ENCODE measurements around the gene NSMCE3.

Gene NSMCE3

GRCh38 chr15:29269485-29270168 lies at the start of gene NSMCE3:
TSS of gene NSMCE3 (minus strand) at chr15:29269822. CDS start at chr15:29269705, 117 bp downstream.
- peak; percentile 75 to 90 for DNase-seq

DNA sequence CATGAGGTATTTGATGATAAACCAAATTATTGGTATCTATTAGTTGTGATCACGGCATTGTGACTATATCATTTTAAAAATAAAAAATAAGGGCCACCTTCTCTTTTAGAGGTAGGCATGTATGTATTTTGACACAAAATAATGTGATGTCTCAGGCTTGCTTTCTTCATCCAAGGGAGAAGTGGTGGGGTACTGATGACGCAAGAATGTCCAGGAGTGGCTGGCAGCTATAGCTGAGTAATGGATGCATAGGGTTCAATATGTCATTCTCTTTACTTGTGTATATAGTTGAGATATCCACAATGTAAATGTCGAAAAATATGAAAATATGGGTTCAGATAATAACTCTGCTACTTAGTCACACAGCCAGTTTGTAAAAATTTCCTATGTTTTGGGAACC lies 46.8 kb upstream of the NSMCE3 start:
- DNase-seq: no peak

GRCh38 chr15:29312387-29312786 lies 42.8 kb upstream of the NSMCE3 start:
- no peak for DNase-seq

- DNase-seq: no peak
Measured at GRCh38 chr15:29311696-29312095, 42.1 kb upstream of the NSMCE3 start.

GRCh38 chr15:29309139-29309538 lies 39.5 kb upstream of the NSMCE3 start:
- no peak for DNase-seq

- DNase-seq: no peak
Measured at GRCh38 chr15:29308299-29308698, 38.7 kb upstream of the NSMCE3 start.

DNA sequence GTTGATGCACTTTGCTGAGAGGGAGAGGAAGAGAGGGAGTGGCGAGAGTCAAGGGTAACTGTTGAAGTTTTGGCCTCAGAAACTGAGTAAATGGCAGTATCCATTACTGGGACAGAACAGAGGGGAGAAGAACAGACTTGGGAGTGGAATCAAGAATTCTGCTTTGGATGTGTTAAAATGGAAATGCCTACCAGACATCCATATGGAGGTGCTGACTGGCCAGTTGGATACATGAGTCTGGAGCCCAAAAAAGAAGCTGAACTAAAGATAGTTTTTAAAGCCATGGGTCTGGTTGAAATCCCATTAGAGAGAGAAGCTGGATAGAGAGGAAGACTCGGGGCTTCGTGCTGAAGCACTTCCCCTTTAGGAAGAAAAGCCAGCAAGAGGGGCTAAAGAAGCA lies 35.9 kb upstream of the NSMCE3 start:
- DNase-seq: no peak

DNA sequence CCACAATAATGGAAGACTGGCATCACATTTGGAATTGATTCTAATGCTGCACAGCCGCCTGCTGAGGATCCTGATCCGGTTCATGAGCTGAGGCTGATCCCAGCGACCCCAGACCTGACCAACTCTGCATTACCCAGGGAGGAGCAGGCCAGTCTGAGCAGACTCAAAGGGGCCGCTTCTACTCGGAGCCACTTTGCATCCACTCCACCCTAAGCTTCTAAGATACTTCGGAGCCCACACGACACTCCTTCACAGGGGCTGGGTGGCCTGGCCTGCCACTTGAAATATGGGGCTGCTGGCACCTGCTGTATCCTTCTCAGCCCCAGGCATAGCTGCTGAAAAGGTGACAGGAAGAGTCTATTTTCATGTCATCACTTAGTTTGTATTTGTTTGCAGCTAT lies 33.2 kb upstream of the NSMCE3 start:
- no peak for DNase-seq

- DNase-seq: no peak
Measured at GRCh38 chr15:29299784-29300183, 30.2 kb upstream of the NSMCE3 start.

DNA sequence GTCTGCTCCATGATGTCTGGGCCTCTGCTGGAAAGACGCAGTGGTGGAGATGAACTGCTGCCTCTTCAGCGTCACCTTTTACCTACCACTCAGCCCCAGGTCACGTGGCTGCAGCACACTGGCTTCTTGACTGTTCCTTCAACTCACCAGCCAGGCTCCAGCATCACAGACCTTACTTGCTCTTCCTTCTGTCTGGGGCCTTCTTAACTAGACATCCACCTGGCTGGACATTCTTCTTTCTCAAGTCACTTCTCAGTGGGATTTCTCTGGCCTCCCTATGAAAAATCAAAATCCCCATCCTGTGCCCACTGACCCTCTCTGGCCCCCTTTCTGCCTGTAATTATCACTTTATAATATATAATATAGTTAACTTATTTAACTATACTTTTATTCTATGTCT lies 29.7 kb upstream of the NSMCE3 start:
- no peak for DNase-seq

GRCh38 chr15:29294732-29295325 lies 25.2 kb upstream of the NSMCE3 start:
- no peak for DNase-seq

DNA sequence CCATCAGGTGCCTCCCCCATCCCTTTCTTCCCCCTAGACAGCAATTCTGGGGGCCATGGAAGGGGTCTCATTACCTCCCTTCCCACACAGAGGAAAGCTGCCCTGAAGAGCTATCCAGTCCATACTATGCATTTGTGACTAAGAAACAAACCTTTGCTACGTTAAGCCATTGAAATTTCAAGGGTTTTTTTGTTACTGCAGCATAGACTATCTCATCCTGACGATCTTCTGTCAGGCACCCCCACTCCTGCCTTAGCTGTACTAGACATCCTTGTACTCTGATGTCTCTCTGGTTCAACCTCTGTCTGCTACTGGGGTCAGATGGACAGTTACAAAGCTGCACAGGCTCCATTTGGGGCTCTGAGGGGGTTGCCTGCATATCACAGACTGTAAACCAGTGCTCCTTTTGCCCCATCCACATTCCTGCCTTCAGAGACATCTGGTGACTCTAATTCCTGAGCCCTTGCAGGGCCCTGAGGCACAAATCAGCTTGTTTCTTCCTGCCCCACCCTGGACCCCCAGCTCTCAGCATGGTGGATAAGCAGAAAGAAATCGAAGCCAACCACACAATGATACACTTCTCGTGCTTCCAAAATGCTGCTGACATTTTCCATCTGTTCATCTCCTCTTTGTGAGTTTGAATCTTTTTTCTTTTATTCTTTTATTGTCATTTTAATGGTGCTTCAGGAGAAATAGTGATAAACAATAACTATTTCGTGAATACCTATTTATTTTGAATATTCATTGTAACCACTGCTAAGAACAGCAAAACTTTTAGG lies 21.6 kb upstream of the NSMCE3 start:
- DNase-seq: no peak

DNA sequence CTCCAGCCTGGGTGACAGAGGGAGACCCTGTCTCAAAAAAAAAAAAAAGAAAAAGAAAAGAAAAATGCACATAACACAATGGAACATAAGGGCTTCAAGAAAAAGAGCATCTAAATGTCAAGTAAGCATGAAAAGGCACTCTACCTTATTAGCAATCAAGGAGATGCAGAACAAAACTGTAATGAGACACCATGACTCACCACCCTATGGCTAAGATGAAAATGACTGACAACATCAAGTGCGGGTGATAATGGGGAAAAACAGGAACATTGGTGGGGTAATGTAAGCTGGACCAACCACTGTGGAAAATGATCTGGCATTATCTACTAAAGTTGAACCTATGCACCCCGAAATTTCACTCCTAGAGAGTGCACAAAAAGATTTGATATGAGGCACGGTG lies 19.6 kb upstream of the NSMCE3 start:
- no peak for DNase-seq

- DNase-seq: no peak
Measured at GRCh38 chr15:29285386-29285785, 15.8 kb upstream of the NSMCE3 start.

DNA sequence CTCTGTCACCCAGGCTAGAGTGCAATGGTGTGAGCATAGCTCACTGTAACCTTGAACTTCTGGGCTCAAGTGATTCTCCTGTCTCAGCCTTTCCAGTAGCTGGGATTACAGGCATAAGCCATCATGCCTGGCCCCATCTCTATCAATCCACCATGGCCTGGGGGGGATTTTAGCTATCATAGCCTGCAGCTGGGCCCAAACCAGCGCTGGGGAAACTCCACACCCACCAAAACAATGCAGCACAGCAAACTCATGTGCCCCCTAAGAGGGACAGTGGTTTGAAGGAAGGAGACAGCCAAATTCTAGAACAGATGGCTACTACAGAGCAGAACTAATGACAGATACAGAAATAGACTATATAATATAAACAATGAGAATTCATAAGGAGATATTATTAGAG lies 13.8 kb upstream of the NSMCE3 start:
- no peak for DNase-seq

DNA sequence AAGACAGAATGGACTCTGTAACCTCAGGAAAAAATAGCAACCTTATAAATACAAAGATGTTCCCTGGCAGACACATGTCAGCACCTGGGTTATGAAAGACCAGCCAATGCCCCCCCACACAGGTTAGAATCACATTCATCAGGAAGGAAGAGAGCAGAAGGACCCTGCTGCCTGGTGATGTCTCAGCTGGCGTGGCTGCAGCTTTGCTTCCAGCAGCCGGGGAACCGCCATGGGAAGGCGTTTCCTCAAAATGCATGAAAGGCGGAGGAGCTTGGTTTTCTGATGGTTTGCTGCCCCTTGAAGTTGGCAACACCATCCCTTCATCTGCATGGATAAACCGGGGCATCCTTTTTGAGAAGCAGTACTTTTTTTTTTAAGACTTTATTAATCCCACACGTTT lies 10.9 kb upstream of the NSMCE3 start:
- DNase-seq: no peak

DNA sequence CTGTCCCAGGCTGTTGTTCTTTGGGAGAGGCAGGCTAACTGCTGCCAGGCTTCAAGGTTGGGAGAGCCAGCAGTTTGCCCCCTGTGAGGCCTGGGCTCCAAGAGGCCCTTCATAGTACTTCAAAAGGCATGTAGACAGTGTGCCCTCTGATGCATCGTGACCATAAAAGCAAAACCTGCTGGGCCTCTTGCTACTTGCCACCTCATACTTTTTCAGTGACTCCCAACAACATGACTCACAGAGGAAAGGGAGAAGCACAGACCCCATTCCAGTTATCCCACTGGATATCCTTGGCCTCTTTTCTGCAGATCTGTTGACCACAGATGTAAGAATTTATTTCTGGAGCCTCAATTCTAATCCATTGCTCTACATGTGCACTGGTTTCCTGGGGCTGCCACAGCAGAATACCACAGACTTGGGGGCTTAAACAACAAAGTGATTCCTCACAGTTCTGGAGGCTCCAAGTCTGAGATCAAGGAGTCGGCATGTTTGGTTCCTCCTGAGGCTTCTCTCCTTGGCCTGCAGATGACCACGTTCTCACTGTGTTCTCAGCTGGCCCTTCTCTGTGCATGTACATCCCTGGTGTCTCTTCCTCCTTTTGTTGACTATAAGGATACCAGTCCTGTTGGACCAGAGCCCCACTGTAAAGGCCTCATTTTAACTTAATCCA lies 8.9 kb upstream of the NSMCE3 start:
- DNase-seq: no peak

DNA sequence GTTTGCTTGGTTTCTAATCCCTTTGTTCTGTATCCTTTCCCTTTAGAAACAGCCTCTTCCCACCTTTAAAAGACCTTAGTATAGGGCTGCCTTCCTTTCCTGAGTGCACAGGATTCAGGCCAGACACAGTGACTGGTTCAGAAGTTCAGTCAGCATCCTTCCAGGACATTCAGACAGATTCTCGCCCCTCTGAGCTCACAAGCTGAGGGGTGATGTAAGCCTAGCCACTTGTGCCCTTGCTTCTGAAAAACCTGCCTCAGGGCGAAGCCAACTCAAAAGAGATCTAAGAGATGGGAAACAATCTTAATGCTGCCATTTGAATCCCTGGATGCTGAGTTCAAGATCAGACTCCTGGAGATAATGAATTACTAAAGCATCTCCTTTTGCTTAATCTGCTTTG lies 6.7 kb upstream of the NSMCE3 start:
- no peak for DNase-seq

GRCh38 chr15:29275855-29276254 lies 6.2 kb upstream of the NSMCE3 start:
- no peak for DNase-seq

DNA sequence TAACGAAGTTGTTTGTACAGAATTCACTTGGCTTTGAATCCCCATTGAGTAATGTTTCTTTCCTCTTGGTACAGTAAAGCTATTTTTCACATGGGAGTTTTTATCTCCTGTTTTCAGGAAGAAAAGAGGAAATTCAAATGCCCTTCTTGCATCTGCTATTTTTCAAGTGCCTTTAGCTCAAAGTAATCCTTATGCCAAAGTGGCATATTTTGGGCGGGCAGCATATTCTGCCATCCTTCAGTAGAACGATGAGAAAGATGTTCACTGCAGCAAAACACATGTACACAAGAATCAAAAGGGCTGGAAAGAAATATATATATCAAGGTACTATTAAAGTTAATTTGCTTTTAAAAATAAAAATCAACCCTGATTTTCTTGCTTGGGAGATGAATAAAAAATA lies 5.3 kb upstream of the NSMCE3 start:
- DNase-seq: no peak

GRCh38 chr15:29272219-29272618 lies 2.6 kb upstream of the NSMCE3 start:
- DNase-seq: no peak

DNA sequence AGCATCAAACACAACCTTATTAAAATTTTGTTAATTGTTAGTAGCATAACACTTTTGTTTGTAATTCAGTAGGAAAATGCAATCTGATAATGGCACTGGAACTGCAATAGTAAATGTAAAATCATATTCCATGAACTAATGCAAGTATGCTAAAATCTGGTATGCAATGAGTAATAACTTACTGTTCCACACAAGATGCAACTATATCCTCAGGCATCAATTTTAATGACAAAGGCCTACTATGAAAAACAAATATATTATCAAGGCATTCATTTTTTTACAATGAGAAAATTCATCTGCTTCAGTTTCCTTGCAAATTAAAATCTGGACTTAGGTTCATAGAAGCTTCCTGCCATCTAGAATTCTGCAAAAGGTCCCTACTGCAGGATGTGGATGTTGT lies 1.4 kb upstream of the NSMCE3 start:
- no peak for DNase-seq

DNA sequence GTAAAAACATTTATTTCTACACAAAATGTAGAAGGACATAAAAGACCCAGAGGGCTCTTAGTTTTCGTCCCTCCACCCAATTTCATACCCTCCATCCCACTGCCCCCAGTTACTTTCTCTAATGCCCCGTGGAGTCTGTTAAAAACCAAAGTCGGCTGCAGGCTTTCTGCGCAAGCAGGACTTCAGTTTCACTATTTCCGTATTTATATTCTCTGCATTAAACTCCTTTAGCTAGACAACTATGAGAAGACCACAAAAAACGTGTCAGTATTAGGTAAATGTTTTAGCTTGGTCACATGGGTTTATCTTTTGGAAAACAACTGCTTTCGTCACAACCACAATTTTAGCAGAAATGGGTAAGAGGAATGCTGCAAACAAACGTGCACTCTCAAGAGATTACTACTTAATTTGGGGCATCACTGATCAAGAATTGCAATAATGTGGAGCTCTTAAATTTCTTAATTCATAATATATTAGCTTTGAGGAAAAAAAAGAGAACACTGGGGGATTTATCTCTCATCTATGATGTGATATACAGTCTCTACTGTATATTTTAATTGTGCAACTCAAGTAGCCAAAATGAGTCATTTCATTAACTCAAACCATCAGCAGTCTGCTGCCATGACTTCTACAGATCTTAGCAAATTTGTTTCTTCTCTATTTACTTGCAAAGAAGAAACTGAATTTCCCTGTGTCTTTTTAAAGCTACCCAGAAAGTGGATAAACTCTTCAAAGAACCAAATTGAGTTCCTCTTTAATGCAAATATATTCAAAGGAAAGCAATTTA lies 740 bp upstream of the NSMCE3 start:
- DNase-seq: no peak
